ENCODE results near the gene BRI3BP.

- TF ChIP-seq ZNF274 (IDR thresholded peaks at IDR 0.05; ENCODE audit: low read depth, low read length) (no peak), YY1 (IDR thresholded peaks at IDR 0.05; ENCODE audit: insufficient read depth, insufficient read length) (no peak), SUZ12 (IDR thresholded peaks at IDR 0.05; ENCODE audit: extremely low read depth, insufficient read depth, insufficient read length) (no peak)
Observed at GRCh38 chr12:125033288-125033687, 39.8 kb downstream of the BRI3BP start.

All from NT2/D1 (cell line).